Measurements from ENCODE around the gene ZNF805. TPM values are rescaled to one million over a fixed set of nuclear protein-coding genes. Genes with fewer than 3 reads are reported as not detected.

ZNF805 gene
- total and polyA plus RNA-seq, 2 of the 4 experiments (the other 2 are of a cell fraction), result 3.0 to 32.3 TPM

DNA sequence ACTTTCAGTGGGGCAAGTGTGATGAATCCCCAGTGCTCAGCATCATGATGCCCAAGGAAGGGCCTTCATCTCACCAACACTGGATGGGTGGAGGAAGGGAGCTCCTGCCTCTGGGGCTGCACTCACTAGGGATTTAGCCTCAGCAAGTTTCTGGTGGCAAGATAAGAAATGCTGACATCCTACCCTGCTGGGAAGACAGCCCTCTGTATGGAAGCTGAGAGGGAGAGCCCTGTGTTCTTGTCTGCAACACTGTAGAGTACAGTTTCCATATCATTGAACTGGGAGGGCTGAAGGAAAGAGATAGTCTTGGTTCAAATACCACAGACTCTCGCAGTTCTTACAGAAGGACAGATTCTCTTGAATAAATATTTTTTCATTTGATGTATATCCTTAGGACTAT lies 32.6 kb downstream of the ZNF805 start:
- H3K4me1 ChIP-seq (ENCODE audit: control insufficient read depth, insufficient read depth, low read length), result peaks cover 8% of the 10 kb centered on the region
- BruUV-seq (replicated peaks), result no TSS peak
- no peak overlapping the region for H2BK15ac ChIP-seq (ENCODE audit: low read depth, low read length)
- no peak overlapping the region for H2AK5ac ChIP-seq (ENCODE audit: low read depth, low read length)
- no peak overlapping the region for H3K56ac ChIP-seq (ENCODE audit: extremely low read depth, insufficient read depth, low read length)
- no peak overlapping the region for H2BK20ac ChIP-seq (ENCODE audit: low read depth, low read length)
- WGBS, 2 experiments (ENCODE audit: extremely low coverage in 2 of 2, insufficient read length in 1 of 2), result no CpG with 5 or more reads among the region's 1 CpG
- 0 out of 2 replicates have a peak, but pooled peaks cover 3% of the 10 kb centered on the region for H3K9me1 ChIP-seq (ENCODE audit: insufficient read depth, low read length)
- no peak overlapping the region for H4K8ac ChIP-seq (ENCODE audit: low read depth in 2 of 2, low read length in 2 of 2)
- TF ChIP-seq BHLHE40 (IDR thresholded peaks at IDR 0.05; ENCODE audit: low read depth, low read length) (no peak), MAZ (IDR thresholded peaks at IDR 0.05; ENCODE audit: borderline replicate concordance, low read depth, low read length) (no peak), POLR2A (IDR thresholded peaks at IDR 0.05; ENCODE audit: low read depth, low read length) (no peak), MAFK (IDR thresholded peaks at IDR 0.05; ENCODE audit: low read depth, low read length) (no peak), CHD1 (IDR thresholded peaks at IDR 0.05; ENCODE audit: low read depth, low read length) (no peak), USF2 (IDR thresholded peaks at IDR 0.05; ENCODE audit: low read depth, low read length) (no peak), FOS (IDR thresholded peaks at IDR 0.05; ENCODE audit: low read depth, low read length) (no peak), RAD21 (IDR thresholded peaks at IDR 0.05; ENCODE audit: low read length) (no peak), RCOR1 (IDR thresholded peaks at IDR 0.05; ENCODE audit: insufficient replicate concordance, low read length) (no peak), RFX5 (IDR thresholded peaks at IDR 0.05; ENCODE audit: low read depth, low read length) (no peak), NFE2L2 (IDR thresholded peaks at IDR 0.05; ENCODE audit: low read depth, low read length) (no peak), MXI1 (IDR thresholded peaks at IDR 0.05; ENCODE audit: borderline replicate concordance, low read depth, low read length) (no peak), CEBPB (IDR thresholded peaks at IDR 0.05; ENCODE audit: low read depth, low read length) (no peak), SMC3 (IDR thresholded peaks at IDR 0.05; ENCODE audit: low read depth, low read length) (no peak)
- TF ChIP-seq, protein P1, sequence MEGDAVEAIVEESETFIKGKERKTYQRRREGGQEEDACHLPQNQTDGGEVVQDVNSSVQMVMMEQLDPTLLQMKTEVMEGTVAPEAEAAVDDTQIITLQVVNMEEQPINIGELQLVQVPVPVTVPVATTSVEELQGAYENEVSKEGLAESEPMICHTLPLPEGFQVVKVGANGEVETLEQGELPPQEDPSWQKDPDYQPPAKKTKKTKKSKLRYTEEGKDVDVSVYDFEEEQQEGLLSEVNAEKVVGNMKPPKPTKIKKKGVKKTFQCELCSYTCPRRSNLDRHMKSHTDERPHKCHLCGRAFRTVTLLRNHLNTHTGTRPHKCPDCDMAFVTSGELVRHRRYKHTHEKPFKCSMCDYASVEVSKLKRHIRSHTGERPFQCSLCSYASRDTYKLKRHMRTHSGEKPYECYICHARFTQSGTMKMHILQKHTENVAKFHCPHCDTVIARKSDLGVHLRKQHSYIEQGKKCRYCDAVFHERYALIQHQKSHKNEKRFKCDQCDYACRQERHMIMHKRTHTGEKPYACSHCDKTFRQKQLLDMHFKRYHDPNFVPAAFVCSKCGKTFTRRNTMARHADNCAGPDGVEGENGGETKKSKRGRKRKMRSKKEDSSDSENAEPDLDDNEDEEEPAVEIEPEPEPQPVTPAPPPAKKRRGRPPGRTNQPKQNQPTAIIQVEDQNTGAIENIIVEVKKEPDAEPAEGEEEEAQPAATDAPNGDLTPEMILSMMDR (conservative IDR thresholded peaks at IDR 0.05; ENCODE audit: low read depth, low read length), result no peak
- TF ChIP-seq, protein P2, sequence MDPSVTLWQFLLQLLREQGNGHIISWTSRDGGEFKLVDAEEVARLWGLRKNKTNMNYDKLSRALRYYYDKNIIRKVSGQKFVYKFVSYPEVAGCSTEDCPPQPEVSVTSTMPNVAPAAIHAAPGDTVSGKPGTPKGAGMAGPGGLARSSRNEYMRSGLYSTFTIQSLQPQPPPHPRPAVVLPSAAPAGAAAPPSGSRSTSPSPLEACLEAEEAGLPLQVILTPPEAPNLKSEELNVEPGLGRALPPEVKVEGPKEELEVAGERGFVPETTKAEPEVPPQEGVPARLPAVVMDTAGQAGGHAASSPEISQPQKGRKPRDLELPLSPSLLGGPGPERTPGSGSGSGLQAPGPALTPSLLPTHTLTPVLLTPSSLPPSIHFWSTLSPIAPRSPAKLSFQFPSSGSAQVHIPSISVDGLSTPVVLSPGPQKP (IDR thresholded peaks at IDR 0.05; ENCODE audit: borderline replicate concordance, low read depth, low read length), result no peak
- H3K23ac ChIP-seq (ENCODE audit: low read depth, low read length), result no peak overlapping the region
- DNase-seq, result no peak
- no peak overlapping the region for H3K4me3 ChIP-seq (ENCODE audit: insufficient read depth, low read depth, low read length)
- no peak overlapping the region for H2BK5ac ChIP-seq (ENCODE audit: low read depth, low read length, poor library complexity, severe bottlenecking)
- H2AK9ac ChIP-seq (replicated peaks; ENCODE audit: low read depth, low read length, poor library complexity), result peak overlapping the region; percentile 42
- in situ Hi-C loops (cut with MboI; ENCODE audit: low sequenced_read_pairs), result no loop called here
- intact Hi-C loops (cut with micrococcal nuclease), result no loop called here
- H3K27me3 ChIP-seq (ENCODE audit: control insufficient read depth, insufficient read depth, low read length), result no peaks in the 10 kb centered on the region
- ATAC-seq (ENCODE audit: low read depth), result no peak
- H3K14ac ChIP-seq (replicated peaks; ENCODE audit: low read depth, low read length), result no peak overlapping the region
- no peak overlapping the region for H2BK120ac ChIP-seq (ENCODE audit: low read depth, low read length)
- H3K9me3 ChIP-seq (ENCODE audit: control insufficient read depth, insufficient read depth, low read length), result no peaks in the 10 kb centered on the region
- peaks cover 0 to 8% of the 10 kb centered on the region in 2 experiments; a peak in 3 of 4 replicates for H3K79me1 ChIP-seq (ENCODE audit: low read depth in 1 of 2, low read length in 2 of 2)
- POLR2A ChIA-PET (ENCODE audit: unreplicated experiment), result no interaction called here
- H3K36me3 ChIP-seq (ENCODE audit: control insufficient read depth, insufficient read depth, low read length), result no peaks in the 10 kb centered on the region; the same call in 1 of the 2 replicates
- no peak overlapping the region for H3K4me2 ChIP-seq (ENCODE audit: low read depth, low read length)
- dilution Hi-C loops (cut with HindIII; ENCODE audit: low sequenced_read_pairs, unreplicated experiment), result no loop called here
- H3K9ac ChIP-seq (ENCODE audit: low read depth, low read length), result no peak overlapping the region
- H4K91ac ChIP-seq (ENCODE audit: insufficient read depth, low read depth, low read length), result no peak overlapping the region
- no peak overlapping the region for H2AFZ ChIP-seq (replicated peaks; ENCODE audit: low read length, poor library complexity)
- CTCF ChIA-PET, result no interaction called here
- no peaks in the 10 kb centered on the region for H4K20me1 ChIP-seq (ENCODE audit: insufficient read depth, low read length)
- no peak overlapping the region for H3K4ac ChIP-seq (ENCODE audit: low read depth, low read length)
- H3K18ac ChIP-seq (ENCODE audit: low read depth, low read length), result no peak overlapping the region
- H4K5ac ChIP-seq (ENCODE audit: low read depth, low read length), result no peak overlapping the region
- no peak overlapping the region for H3K27ac ChIP-seq (ENCODE audit: insufficient read depth, low read length)
